ENCODE data around the gene CSHL1.

DNA sequence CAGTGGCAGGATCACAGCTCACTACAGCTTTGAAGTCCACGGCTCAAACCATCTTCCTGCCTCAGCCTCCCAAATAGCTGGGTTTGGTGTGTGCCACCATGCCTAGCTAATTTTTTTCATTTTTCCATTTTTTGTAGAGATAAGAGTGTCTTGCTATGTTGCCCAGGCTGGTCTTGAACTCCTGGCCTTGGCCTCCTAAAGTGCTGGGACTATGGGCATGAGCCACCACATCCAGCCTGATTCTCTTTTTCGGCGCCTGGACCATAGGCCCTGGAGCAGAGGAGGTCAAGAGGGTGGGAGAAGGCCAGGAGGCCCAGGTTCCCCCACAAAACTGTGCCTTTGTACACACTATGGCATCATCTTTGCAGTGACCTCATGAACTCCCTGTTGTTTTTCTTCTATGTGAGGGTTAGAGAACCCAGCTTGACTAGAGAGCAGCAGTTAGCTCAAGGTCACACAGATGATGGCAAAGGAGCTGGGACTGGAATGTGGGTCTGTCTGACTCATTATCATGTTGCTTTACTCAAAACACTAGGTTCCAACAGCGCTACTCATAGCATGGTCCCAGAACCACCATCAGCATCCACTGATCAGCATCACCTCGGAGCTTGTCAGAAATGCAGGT, 45.4 kb upstream of the CSHL1 start:
- no peak for TF ChIP-seq CTCF (IDR thresholded peaks at IDR 0.05)
- TF ChIP-seq ESRRA (IDR thresholded peaks at IDR 0.05; ENCODE audit: borderline replicate concordance, low read length): no peak
- no peak for TF ChIP-seq MYC (IDR thresholded peaks at IDR 0.05; ENCODE audit: borderline replicate concordance, low read length)
- no peak for TF ChIP-seq EP300 (IDR thresholded peaks at IDR 0.05)
- no peak for TF ChIP-seq ZFP36 (IDR thresholded peaks at IDR 0.05; ENCODE audit: borderline replicate concordance, partially characterized antibody)

Data from A549 (cell line).